IMR-90 (cell line): ENCODE data around the gene HSD17B3. TPM values are rescaled to one million over a fixed set of nuclear protein-coding genes. Genes with fewer than 3 reads are reported as not detected.

ENCODE experiments used
- ATAC-seq: fragments of 200-7000 bp; cut with Tn5 transposase; 2 replicates; pipeline ENCODE4 v1.9.1; 2020; ENCODE audit warnings: low read depth, mild to moderate bottlenecking, moderate library complexity
- BruUV-seq: library from RNA; stranded (reverse); fragments of 400-500 nt; replicated peaks from 2 replicates; lab custom pipeline; 2021; lab: Mats Ljungman, UMichigan
- CTCF ChIA-PET: fragments of 300-600 bp; formaldehyde crosslinking; extraction: SDS; loops from one replicate; lab custom pipeline; 2021; ENCODE audit warnings: antibody characterized with exemption; lab: Yijun Ruan, JAX
- POLR2A ChIA-PET: fragments of 300-600 bp; sonication (Branson Sonifier 250); formaldehyde crosslinking; loops from one replicate; lab custom pipeline; 2022; ENCODE audit warnings: antibody characterized with exemption; ENCODE audit not compliant: unreplicated experiment; lab: Charles Lee
- DNase-seq: peaks from one replicate; pipeline ENCODE4 v3.0.0; 2013
- H2AFZ ChIP-seq: replicated peaks from 2 replicates; pipeline ENCODE3; 2013; ENCODE audit warnings: low read length, mild to moderate bottlenecking; ENCODE audit not compliant: poor library complexity
- H2AK5ac ChIP-seq: 2 replicates; pipeline ENCODE4 v1.6.1; 2013; ENCODE audit warnings: low read depth, low read length, inconsistent platforms
- H2AK9ac ChIP-seq: replicated peaks from 2 replicates; pipeline ENCODE3; 2013; ENCODE audit warnings: mild to moderate bottlenecking, low read depth, low read length, moderate library complexity; ENCODE audit not compliant: poor library complexity
- H2BK120ac ChIP-seq: 2 replicates; pipeline ENCODE4 v1.6.1; 2013; ENCODE audit warnings: low read depth, low read length, inconsistent platforms
- H2BK15ac ChIP-seq: 3 replicates; pipeline ENCODE4 v1.6.1; 2013; ENCODE audit warnings: low read depth, low read length, inconsistent platforms
- H2BK20ac ChIP-seq: 2 replicates; pipeline ENCODE4 v1.6.1; 2013; ENCODE audit warnings: low read depth, mild to moderate bottlenecking, inconsistent platforms, low read length, moderate library complexity
- H2BK5ac ChIP-seq: 2 replicates; pipeline ENCODE4 v1.6.1; 2013; ENCODE audit warnings: mild to moderate bottlenecking, low read depth, low read length, inconsistent platforms; ENCODE audit not compliant: poor library complexity, severe bottlenecking
- H3K14ac ChIP-seq: replicated peaks from 2 replicates; pipeline ENCODE4 v1.6.1; 2013; ENCODE audit warnings: low read depth, low read length, inconsistent platforms
- H3K18ac ChIP-seq: 2 replicates; pipeline ENCODE4 v1.6.1; 2013; ENCODE audit warnings: low read depth, low read length, control low read depth
- H3K23ac ChIP-seq: 2 replicates; pipeline ENCODE4 v1.6.1; 2013; ENCODE audit warnings: low read depth, low read length, inconsistent platforms
- H3K27ac ChIP-seq: 2 replicates; pipeline ENCODE4 v1.5.1; 2013; ENCODE audit warnings: mild to moderate bottlenecking, control low read depth, low read length; ENCODE audit not compliant: insufficient read depth
- H3K27me3 ChIP-seq: 2 replicates; pipeline ENCODE4 v1.6.1; 2013; ENCODE audit warnings: low read length; ENCODE audit not compliant: control insufficient read depth, insufficient read depth
- H3K36me3 ChIP-seq: 2 replicates; pipeline ENCODE4 v1.6.1; 2013; ENCODE audit warnings: low read length, mixed read lengths; ENCODE audit not compliant: control insufficient read depth, insufficient read depth
- H3K4ac ChIP-seq: 2 replicates; pipeline ENCODE4 v1.6.1; 2013; ENCODE audit warnings: low read depth, low read length, inconsistent platforms
- H3K4me1 ChIP-seq: 2 replicates; pipeline ENCODE4 v1.6.1; 2013; ENCODE audit warnings: low read length, mixed read lengths; ENCODE audit not compliant: control insufficient read depth, insufficient read depth
- H3K4me2 ChIP-seq: 2 replicates; pipeline ENCODE4 v1.6.1; 2013; ENCODE audit warnings: low read depth, mild to moderate bottlenecking, control low read depth, low read length, moderate library complexity
- H3K4me3 ChIP-seq: 2 replicates; pipeline ENCODE4 v1.5.1; 2013; ENCODE audit warnings: low read depth, mild to moderate bottlenecking, control low read depth, low read length, moderate library complexity; ENCODE audit not compliant: insufficient read depth
- H3K56ac ChIP-seq: 2 replicates; pipeline ENCODE4 v1.6.1; 2013; ENCODE audit warnings: low read length, inconsistent platforms; ENCODE audit not compliant: insufficient read depth; ENCODE audit errors: extremely low read depth
- H3K79me1 ChIP-seq, 2 experiments: 2 replicates each; pipeline ENCODE4 v1.6.1; 2013; ENCODE audit warnings: low read length in 2 of 2, inconsistent platforms in 1 of 2, low read depth in 1 of 2
- H3K9ac ChIP-seq: 2 replicates; pipeline ENCODE4 v1.6.1; 2013; ENCODE audit warnings: low read depth, low read length, control low read depth
- H3K9me1 ChIP-seq: 2 replicates; pipeline ENCODE4 v1.6.1; 2013; ENCODE audit warnings: low read length, inconsistent platforms; ENCODE audit not compliant: insufficient read depth
- H3K9me3 ChIP-seq: 2 replicates; pipeline ENCODE4 v1.6.1; 2013; ENCODE audit warnings: low read length; ENCODE audit not compliant: control insufficient read depth, insufficient read depth
- H4K20me1 ChIP-seq: 2 replicates; pipeline ENCODE4 v1.6.1; 2013; ENCODE audit warnings: low read length, inconsistent platforms; ENCODE audit not compliant: insufficient read depth
- H4K5ac ChIP-seq: 2 replicates; pipeline ENCODE4 v1.6.1; 2013; ENCODE audit warnings: mild to moderate bottlenecking, low read depth, low read length, control low read depth
- H4K8ac ChIP-seq, 2 experiments: 2 replicates each; pipeline ENCODE4 v1.6.1; 2013; ENCODE audit warnings: low read depth in 2 of 2, low read length in 2 of 2, control low read depth in 1 of 2, inconsistent platforms in 1 of 2
- H4K91ac ChIP-seq: 2 replicates; pipeline ENCODE4 v1.6.1; 2013; ENCODE audit warnings: low read depth, low read length, inconsistent platforms; ENCODE audit not compliant: insufficient read depth
- BHLHE40 ChIP-seq: fragments of 150-350 bp; IDR thresholded peaks from 2 replicates; pipeline ENCODE4 v1.6.1; 2016; ENCODE audit warnings: mild to moderate bottlenecking, low read depth, low read length
- CHD1 ChIP-seq: IDR thresholded peaks from 2 replicates; pipeline ENCODE4 v1.6.1; 2012; ENCODE audit warnings: low read depth, low read length, improper control_type of control experiment
- ELK1 ChIP-seq: fragments of 150-350 bp; IDR thresholded peaks from 2 replicates; pipeline ENCODE4 v1.6.1; 2016; ENCODE audit warnings: low read depth, mild to moderate bottlenecking, low read length, moderate library complexity, borderline replicate concordance
- FOS ChIP-seq: fragments of 150-350 bp; IDR thresholded peaks from 2 replicates; pipeline ENCODE4 v1.6.1; 2016; ENCODE audit warnings: low read depth, low read length
- MXI1 ChIP-seq: IDR thresholded peaks from 2 replicates; pipeline ENCODE4 v1.6.1; 2012; ENCODE audit warnings: low read depth, mild to moderate bottlenecking, low read length, moderate library complexity, borderline replicate concordance
- NFE2L2 ChIP-seq: fragments of 150-350 bp; IDR thresholded peaks from 2 replicates; pipeline ENCODE4 v1.6.1; 2016; ENCODE audit warnings: low read depth, mild to moderate bottlenecking, low read length
- POLR2A ChIP-seq: IDR thresholded peaks from 2 replicates; pipeline ENCODE4 v1.6.1; 2012; ENCODE audit warnings: mild to moderate bottlenecking, low read depth, low read length
- RAD21 ChIP-seq: IDR thresholded peaks from 2 replicates; pipeline ENCODE4 v1.6.1; 2012; ENCODE audit warnings: low read length, improper control_type of control experiment
- RCOR1 ChIP-seq: IDR thresholded peaks from 2 replicates; pipeline ENCODE4 v1.6.1; 2012; ENCODE audit warnings: mild to moderate bottlenecking, low read length, improper control_type of control experiment; ENCODE audit not compliant: insufficient replicate concordance
- RFX5 ChIP-seq: IDR thresholded peaks from 2 replicates; pipeline ENCODE4 v1.8.0; 2012; ENCODE audit warnings: low read depth, mild to moderate bottlenecking, low read length, moderate library complexity
- SMC3 ChIP-seq: fragments of 150-350 bp; IDR thresholded peaks from 2 replicates; pipeline ENCODE4 v1.6.1; 2016; ENCODE audit warnings: low read depth, mild to moderate bottlenecking, antibody characterized with exemption, low read length, moderate library complexity
- USF2 ChIP-seq: fragments of 150-350 bp; IDR thresholded peaks from 2 replicates; pipeline ENCODE4 v1.6.1; 2017; ENCODE audit warnings: mild to moderate bottlenecking, antibody characterized with exemption, low read length, low read depth
- WGBS, 2 experiments: methylation state at CpG; one replicate each; pipeline versions ENCODE4 v1.1.5 to v1.1.7; 2013; ENCODE audit warnings: missing lambda C conversion rate in 2 of 2; ENCODE audit not compliant: insufficient read length in 1 of 2; ENCODE audit errors: extremely low coverage in 2 of 2; 5-methylcytosine and 5-hydroxymethylcytosine counted together
- dilution Hi-C: fragments of 300-500 bp; cut with HindIII; formaldehyde crosslinking; loops from one replicate; pipeline ENCODE4 v1.14.3; 2018; ENCODE audit warnings: low sequenced_read_pairs; ENCODE audit not compliant: unreplicated experiment
- in situ Hi-C: fragments of 300-500 bp; cut with MboI; formaldehyde crosslinking; loops from 3 replicates; pipeline ENCODE4 v1.14.3; 2019; ENCODE audit warnings: low sequenced_read_pairs, inconsistent platforms, mixed read lengths
- intact Hi-C: fragments of 100-400 bp; cut with micrococcal nuclease; formaldehyde crosslinking; loops from 2 replicates; pipeline ENCODE4 v1.10.0; 2022
- polyA plus RNA-seq, 3 experiments: library from polyadenylated mRNA; depleted of rRNA; stranded (reverse); fragments of >200 nt; gene quantifications; 2 replicates each; pipeline ENCODE4 v1.2.3, GENCODE V29; 2012; ENCODE audit warnings: low replicate concordance in 1 of 3
- total RNA-seq: library from RNA; depleted of rRNA; stranded (reverse); fragments of >200 nt; gene quantifications from 2 replicates; pipeline ENCODE4 v1.2.3, GENCODE V29; 2012

Gene HSD17B3
- total and polyA plus RNA-seq, 2 of the 4 experiments (the other 2 are of a cell fraction) = 0.18 TPM; not detected in 1

- intact Hi-C loops = no loop called here
- CTCF ChIA-PET = no interaction called here
Observed at GRCh38 chr9:96188571-96188970, 113.4 kb downstream of the HSD17B3 start.

More at GRCh38 chr9:96188571-96188970, 113.4 kb downstream of the HSD17B3 start:
- Histone ChIP-seq H3K9me1 (no peaks in the 10 kb centered on the region), H3K9me3 (peaks cover 17% of the 10 kb centered on the region), H3K27ac (no peak overlapping the region), H3K4ac (no peak overlapping the region), H4K20me1 (no peaks in the 10 kb centered on the region), H2AK9ac (no peak overlapping the region), H2BK20ac (no peak overlapping the region), H4K8ac (no peak overlapping the region), H3K79me1 (no peaks in the 10 kb centered on the region), H3K27me3 (peaks cover 20% of the 10 kb centered on the region), H3K56ac (no peak overlapping the region), H3K4me1 (no peaks in the 10 kb centered on the region), H3K9ac (no peak overlapping the region), H3K23ac (no peak overlapping the region), H4K5ac (no peak overlapping the region), H2AK5ac (no peak overlapping the region), H3K4me3 (no peak overlapping the region), H4K91ac (no peak overlapping the region), H3K14ac (no peak overlapping the region), H3K18ac (no peak overlapping the region), H3K4me2 (no peak overlapping the region), H2BK120ac (no peak overlapping the region), H2BK15ac (no peak overlapping the region), H2AFZ (no peak overlapping the region), H3K36me3 (no peaks in the 10 kb centered on the region), H2BK5ac (no peak overlapping the region)
- BruUV-seq = no TSS peak
- DNase-seq (no peak), ATAC-seq (no peak)
- dilution Hi-C loops = no loop called here
- in situ Hi-C loops = no loop called here
- WGBS, 2 experiments = no CpG with 5 or more reads among the region's 5 CpGs
- no peak for TF ChIP-seq POLR2A
- no peak for TF ChIP-seq SMC3
- TF ChIP-seq FOS = no peak
- no peak for TF ChIP-seq RAD21
- no peak for TF ChIP-seq RCOR1
- no peak for TF ChIP-seq RFX5
- TF ChIP-seq ELK1 = no peak
- TF ChIP-seq CHD1 = no peak
- TF ChIP-seq MXI1 = no peak
- no peak for TF ChIP-seq NFE2L2
- TF ChIP-seq BHLHE40 = no peak
- TF ChIP-seq USF2 = no peak
- POLR2A ChIA-PET = no interaction called here
